Astrocyte (in vitro differentiated cells and primary cell): Measurements from ENCODE around the gene NRIP1.

Experiments
- CTCF ChIP-seq: IDR thresholded peaks from 2 replicates; pipeline ENCODE4 v1.5.1; 2011; ENCODE audit warnings: low read depth, mild to moderate bottlenecking, inconsistent platforms, low read length, moderate library complexity; ENCODE audit not compliant: insufficient read depth
- EZH2 ChIP-seq: IDR thresholded peaks from 2 replicates; pipeline ENCODE4 v1.6.1; 2012; ENCODE audit warnings: mild to moderate bottlenecking, low read length, inconsistent platforms; ENCODE audit not compliant: insufficient read depth

- TF ChIP-seq CTCF = no peak
- TF ChIP-seq EZH2 = no peak
Observed at GRCh38 chr21:15066123-15066575, 1.3 kb upstream of the NRIP1 start.
